HG02885 (cell line): ENCODE results near the gene EPHB2.

Experiments
- ATAC-seq: cut with Tn5 transposase; IDR thresholded peaks from one replicate; pipeline ENCODE4 v1.9.1; 2021; ENCODE audit warnings: mild to moderate bottlenecking; ENCODE audit not compliant: unreplicated experiment, poor library complexity

The EPHB2 gene

DNA sequence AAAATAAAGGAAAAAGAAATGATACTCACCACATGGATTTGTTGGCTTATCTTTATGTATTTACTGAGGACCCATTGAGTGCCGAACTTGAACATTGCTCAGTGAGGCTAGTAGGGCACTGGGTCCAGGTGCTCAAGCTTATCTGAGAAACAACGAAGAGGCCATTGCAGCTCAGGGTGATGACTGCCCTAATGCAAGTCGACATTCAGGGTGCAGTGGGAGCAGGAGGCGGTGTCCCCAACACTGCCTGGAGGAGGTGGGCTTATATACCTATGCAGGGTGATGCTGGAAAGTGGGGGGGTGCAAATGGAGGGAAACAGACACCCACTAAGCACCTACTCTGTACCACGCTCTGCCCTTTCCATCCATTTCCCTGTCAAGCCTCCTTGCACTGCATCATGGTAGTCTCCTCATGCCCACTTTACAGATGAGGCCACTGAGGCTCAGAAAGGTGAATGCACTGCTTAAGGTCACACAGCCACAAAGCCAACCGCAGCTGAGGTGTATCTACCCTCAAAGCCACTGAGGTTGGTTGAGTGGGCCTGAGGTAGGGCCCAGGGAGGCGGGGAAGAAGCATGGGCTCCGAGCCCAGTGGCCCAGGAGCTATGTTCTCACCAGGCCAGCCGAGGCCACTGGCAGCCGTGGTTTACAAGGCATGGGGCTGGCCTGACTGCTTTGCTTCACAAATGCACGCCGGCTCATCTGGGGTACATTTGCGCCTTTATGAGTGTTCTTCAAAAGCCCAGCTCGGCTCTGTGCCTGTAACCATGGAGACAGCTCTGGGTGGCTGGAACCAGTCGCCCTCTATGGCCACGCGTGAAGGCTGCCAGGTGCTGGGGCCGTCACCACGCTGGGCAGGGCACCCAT, 103.8 kb downstream of the EPHB2 start:
- no peak for ATAC-seq

DNA sequence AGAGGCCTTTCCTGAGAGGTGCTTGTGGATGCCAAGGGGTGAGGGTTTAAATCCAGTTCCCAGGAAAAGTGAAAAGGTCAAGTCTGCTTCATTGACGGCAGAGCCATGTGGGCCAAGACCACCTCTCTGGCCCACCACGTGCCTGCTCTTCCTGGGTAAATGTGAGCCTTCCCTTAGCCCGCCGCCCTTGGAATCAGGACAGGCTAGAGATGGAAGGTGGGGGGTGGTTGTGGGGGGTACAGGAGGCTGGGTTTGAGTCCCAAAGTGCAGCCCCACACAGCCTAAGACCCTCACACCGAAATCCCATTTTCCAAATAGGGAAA, 104.4 kb downstream of the EPHB2 start:
- no peak for ATAC-seq

DNA sequence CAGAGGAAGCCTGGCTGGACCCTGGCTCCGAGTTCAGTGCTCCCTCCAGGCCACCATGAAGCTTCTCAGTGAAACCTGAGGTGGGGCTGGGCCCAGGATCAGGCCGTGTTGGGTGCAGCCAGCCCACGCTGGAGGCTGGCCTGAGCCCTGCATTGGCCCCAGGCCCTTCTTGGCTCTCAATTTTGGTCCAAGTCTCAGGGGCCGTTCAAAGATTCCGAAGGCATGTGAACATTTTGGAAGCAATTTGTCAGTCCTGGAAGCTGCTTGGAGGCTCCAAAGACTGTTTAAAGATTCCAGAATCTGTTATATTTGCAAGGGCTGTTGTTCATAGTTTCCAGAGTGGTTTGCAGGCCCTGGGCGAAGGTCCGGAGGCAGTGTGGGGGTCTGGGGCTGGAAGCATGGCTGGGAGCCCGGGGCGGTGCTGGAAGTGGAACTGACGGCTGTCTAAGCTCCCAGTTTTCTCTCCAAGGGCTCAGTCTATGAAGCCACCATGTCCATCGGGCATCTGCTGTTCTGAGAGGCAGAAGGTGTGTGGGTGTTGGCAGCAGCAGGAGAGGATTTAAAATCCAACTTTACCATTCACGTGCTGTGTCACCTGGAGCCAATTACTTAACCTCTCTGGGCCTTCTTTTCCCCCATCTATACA, 104.9 kb downstream of the EPHB2 start:
- no peak for ATAC-seq

DNA sequence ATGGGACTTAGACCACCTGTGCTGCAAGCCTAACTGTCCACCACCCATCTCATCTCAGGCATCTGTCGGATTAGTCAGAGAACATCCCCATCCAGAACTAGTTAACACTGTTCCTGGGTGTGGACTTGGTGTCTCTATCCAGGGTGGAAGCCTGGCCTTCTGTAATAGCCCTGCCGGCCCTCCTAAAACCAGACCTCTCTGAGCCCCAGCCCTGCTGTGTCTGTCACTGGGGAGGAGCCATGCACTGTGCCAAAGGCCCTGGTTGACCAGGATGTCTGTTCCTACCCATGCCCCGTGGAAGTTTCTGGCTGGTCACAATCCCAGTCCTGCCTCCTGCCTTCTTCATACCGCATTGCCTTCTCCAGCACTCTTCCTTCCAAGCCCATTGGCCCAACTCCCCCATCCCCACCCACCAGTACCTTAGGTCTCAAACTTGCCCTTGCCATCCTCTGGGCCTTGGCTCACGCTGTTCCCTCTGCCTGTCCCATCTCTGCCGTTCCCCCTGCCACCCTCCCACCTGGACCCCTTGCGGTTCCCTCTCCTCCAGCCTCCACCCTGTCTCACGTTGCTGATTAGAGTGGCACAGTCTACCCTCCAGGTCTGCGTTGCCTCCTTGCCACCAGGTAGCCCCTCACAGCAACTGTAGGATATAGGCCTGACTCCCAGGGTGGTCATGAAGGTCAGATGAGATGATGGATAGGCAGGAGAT, 105.6 kb downstream of the EPHB2 start:
- ATAC-seq = no peak

DNA sequence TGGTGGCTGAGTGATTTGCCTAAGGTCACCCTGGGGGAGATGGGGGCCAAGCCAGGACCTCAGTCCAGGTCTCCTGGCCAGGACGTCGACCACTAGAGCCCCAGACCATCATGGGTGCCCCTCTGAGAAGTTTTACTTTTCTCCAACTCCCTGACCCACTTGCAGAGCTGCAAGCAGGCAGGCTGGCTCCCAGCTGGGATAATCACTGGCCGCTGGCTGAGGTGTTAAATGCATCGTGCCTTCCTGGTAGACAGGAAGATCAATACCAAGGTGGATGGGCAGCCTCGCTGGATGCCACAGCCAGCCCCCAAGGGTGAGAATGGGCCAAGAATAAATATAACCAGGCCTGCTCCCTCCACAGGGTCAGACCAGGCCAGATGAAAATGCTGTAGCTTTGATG, 106.2 kb downstream of the EPHB2 start:
- ATAC-seq = no peak

DNA sequence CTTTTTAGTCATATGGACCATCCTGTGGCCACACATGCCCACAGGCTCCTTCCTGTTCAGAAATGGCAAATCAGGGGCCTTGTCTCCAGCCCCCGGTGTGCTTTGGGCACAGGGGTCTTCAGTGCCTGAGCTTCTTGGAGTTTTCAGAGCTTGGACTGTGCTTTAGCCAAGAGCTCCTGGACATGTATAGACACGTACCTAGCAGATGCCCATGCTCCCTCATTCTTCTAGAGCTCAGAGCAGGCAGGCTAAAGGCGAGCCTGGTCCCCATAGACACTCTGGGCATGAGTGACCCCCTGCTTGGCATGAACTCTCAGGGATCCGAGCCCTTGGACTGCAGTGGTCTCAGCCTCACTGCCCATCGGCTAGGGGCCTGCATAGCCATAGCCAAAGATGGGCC, 106.8 kb downstream of the EPHB2 start:
- ATAC-seq = no peak

DNA sequence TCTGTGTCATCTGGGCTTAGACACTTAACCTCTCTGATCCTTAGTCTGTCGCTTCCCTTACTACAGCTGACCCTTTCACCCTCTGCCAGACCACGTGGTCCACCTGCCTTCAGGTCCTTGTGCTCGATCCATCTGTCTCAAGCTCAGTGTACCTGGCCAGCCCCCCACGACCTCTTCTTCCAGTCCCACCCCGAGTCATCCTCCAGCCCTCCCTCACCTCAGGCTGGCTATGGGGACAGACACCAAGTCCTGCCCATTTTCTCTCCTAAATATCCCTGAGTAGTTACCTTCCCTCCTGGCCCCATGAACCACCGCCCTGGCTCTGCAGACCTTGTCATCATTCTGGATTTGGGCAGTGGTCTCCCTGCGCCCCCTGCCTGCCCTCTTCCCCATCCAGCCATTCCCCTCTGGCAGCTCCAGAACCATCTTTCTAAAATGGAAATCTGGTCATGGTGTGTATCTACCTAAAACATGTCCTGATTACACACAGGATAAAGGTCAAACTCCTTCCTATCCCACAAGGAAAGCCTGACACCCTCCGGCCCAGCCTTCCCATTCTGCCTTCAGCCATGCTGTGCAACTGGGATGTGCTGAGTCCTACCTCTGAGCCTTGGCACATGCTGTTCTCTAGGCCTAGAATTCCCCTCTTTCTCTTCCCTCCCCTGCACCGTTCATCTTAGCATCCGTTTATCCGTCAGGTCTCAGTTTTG, 107.6 kb downstream of the EPHB2 start:
- no peak for ATAC-seq

DNA sequence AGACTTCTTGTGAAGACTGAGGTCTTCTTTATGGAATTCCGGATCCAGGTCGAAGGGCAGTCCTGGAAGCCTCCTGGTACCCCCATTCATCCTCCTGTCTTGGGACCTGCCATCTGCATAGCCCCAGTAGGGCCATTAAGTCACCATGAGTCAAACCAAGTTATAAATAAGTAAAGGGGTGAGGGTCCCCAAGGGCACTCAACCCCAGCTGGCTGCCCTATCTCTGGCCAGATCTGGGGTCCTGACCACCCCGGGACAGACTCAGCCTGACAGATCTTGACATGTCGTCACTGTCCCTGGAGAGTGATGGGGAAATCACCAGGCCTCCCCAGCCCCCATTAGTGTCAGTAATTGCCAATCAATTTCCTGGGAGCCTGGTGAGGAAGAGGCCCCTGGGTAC, 108.7 kb downstream of the EPHB2 start:
- no peak for ATAC-seq

DNA sequence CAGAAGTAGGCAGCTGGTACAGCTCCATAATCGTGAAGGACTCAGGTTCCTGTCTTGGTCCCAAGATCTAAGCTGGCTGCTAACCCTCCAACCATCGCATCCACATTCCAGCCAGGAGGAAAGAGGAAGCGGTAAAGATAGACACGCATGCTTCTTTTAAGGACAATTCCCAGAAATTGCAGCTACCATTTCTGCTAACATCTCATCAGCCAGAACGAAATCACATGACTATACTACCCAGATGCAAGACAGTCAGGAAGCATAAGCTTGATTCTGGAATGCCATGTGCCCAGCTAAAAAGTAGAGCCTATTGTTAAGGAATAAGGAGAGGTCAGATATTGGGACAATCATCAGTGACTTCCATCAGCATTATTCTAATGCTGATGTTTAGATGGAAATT, 110.4 kb downstream of the EPHB2 start:
- no peak for ATAC-seq

DNA sequence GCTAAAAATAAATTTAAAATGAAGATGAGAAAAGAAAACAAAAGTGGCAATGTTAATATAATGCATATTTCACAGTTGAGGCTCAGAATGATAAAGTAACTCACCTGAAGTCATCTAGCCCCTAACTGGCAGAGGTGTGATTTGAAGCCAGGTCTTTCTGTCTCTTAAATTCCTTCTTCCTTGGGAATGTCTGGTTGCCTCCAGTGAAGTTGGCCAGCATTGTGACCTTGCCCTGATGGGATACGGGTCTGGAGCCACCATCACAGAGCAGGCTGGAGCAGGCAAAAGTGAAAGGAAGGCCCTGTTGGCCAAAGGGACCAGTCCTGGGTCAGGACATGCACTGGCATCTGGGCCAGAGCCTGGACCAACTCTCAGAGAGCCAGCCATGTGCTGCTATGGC, 111.7 kb downstream of the EPHB2 start:
- no peak for ATAC-seq

DNA sequence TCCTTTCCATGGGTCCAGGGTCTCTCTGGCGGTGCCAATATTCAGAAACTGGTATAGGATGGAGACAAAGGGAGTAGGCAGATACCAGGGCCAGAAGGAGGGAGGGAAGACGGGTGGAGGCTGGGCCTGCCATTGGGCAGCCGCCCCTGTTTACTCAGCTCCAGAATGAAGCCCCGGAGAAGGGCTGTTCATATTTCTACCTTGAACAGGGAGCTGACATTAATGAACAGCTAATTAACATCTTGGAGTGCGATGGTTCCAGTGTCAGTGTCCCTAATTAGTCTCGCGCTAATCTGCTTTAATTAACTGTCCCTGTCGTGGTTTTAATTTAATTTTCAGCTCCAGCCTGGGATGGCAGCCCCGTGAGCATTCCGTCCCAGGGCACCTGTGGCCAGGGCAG, 113.8 kb downstream of the EPHB2 start:
- ATAC-seq = no peak

DNA sequence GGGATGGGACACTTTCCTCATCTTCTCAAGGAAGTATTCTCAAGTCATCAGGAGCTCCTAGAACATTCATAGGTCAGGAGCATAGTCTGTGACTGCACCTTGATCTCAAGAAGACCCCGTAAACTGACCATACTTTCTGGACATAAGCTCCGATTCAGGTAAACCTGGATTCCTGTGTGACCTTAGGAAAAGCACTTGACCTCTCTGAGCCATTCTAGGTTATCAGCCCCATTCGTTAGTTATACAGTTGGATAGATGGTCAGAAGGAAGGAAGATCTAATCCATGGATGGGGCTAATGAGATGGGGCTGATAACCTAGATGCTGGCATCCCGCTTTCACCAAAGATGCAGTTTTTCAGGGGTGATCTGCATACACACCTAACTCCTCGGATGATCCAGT, 114.3 kb downstream of the EPHB2 start:
- ATAC-seq = no peak

DNA sequence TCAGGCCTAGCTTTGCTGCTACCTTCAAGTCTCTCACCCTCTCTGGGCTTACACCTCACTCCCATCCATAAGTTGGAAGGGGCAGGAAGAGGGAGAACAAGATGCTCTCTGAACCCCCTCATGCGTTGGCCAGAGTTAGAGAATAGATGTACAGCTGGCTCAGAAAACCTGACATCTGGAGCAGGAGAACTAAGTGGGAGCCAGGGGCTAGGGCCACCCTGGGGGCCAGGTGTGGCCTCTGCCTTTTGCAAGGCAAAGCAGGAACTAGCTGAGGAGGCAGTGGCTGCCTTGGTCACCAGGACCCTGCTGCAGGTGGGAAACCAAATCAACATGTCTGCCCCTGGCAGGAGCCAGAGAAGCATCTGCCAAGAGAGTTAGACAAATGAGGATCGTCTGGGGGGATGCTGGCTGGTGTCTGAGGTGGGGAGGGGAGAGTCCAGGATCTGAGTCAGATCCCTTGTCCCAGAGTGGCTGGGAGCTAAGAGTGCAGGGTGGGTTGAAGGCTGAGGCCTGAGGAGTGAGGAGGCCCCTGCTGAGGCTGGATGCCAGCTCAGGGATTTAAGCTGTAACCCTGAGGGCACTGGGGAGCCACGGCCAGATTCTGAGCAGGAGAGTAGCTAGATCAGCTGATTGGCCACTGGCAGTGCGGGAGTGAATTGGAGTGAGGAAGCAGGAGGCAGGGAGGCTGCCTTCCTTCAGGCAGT, 115.0 kb downstream of the EPHB2 start:
- ATAC-seq = no peak

DNA sequence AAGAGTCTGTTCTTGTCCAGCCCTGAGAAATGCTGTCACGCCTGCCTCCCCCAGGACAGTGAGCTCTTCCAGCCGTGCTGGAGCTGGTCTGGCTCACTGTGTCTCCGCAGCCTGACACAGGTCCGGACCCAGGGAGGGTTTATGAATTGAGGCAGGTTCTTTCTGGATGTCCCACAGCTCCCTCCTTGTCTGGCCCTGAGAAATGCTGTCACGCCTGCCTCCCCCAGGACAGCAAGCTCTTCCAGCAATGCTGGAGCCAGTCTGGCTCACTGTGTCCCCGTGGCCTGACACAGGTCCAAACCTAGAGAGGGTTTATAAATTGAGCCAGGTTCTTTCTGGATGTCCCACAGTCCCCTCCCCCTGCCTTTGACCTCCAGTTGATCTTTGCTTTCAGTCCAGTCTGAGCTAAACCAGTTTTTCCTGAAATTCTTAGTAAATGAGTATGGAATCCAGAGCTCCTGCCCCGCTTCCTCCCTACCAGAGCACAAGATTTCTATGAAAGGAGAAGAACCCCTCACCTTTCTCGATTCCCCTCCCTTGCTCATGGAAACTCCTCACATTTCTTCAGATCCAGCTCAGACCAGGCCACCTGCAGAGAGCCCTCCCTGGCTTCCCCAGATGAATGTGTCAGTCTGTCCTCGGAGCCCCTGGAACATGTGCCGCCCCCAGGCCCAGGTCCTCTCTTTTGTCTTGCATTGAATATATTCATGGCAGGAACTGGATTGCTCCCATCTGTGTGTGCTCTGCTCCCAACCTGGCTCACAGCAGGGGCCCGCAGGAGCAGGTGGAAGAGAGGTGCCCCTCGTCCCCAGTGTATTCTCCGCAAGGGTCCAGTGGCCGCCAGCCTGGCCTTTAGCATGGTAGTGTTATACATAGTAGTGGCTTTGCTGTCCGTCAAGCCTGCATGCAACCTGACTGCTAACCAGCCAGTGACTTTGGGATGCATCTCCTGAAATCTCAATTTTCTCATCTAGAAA, 116.3 kb downstream of the EPHB2 start:
- no peak for ATAC-seq

DNA sequence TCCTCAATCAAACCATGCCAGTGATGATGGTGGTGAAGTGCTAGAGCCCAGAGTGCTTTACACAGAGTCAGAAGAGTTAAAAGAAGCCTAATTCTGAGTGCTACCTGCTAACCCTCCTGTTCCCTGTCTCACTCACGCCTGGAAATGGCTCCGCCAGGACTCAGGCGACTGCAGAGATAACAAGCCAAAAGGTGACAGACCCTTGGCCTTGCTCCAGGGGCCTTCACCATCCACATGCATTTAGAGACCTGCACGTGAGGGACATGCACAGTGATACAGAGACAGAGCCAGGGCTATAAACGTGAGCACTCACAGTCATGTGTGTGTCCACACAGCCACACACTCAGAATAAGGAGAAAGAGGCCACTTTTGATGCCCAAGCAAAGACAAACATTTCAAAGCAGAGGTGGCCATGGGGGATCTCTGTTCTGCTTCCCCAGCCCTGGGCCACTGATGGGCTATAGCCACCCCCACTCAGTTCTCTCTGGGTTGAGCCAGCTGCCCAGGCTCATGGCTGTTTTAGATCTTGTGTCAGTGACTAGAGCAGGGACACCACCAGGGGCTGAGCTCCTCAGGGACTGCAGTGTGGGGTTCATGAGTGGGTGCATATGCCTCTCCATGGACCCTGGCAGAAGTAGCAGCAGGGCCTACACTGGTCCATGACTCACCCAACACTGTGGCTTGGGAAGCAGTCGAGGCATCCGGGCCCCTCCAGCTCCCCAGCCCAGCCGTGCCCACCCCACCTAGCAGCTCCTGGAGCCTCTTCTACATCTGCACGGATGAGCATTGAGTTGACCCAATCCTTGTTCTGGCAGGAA, 117.2 kb downstream of the EPHB2 start:
- no peak for ATAC-seq

DNA sequence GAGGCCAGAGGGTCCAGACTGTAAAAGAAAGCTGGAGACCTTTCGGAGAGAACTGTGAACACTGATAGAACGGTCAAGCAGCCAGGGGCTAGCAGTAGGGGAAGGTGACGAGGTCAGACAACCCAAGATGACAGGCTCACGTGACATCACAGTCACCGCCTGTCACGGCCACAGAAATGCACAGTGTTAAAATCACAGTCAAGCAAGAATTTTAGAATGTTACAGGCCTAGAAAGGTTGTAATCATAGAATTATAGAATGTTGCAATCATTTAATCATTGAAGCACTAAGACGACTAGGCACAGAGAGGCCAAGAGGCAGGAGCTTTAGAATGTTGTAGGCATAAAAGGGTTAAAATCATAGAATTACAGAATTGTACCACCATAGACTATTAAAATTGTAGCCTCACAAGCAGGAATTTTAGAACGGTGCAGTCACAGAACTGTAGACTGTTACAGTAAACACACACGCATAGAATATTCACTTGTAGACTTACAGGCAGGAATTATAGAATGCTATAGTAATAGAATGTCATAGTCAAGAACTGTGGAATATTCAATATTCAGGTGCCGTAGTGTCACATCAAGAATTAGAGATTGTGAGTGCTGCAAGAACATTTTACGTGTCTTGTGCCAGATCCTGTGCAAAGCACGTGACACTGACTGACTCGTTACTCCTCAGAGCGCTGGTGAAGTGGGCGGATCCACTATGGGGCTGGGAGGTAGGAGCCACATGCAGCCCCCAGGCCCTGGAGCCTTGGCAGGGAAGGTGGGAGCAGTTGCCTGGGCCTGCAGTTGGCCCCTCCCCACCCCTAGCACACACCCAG, 118.1 kb downstream of the EPHB2 start:
- ATAC-seq = no peak

DNA sequence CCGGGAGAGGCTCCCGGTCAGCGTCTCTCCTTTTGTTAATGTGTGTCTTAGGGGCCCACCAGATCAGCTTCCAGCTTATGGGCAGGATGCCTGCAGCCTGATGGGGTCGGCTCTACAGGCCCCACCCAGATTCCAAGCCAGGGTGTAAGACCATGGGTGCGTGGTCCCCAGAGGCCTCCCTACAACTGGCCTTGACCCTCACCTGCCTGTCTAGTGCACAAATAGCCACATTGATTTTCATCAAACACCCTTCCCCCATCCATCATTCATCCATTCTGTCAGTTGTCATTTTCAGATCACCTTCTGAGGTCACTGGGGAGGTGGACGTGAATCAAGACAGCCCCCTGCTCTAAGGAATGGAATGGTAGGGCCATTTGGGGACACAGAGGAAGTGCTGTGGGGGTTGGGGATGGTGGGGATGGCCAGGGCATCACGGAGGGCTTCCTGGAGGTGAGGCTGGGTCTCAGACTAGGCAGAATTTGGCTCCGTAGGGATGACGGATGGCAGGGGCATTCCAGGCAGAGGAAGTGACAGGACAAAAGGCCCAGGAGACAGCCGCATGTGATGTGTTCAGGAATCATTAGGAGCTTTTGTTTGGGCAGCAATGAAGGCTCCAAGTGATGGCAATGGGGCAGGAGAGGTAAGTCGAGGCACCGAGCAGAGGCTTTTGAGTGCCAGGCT, 118.8 kb downstream of the EPHB2 start:
- ATAC-seq = no peak
